GM10847 (cell line): ENCODE data around the gene PLEKHB2.

Experiments
- POLR2A ChIP-seq: IDR thresholded peaks from 2 replicates; pipeline ENCODE4 v1.6.1; 2011; ENCODE audit not compliant: insufficient read length; ENCODE audit errors: extremely low read depth

PLEKHB2 gene

GRCh38 chr2:131123192-131123591 is 18.1 kb downstream of the PLEKHB2 start:
- TF ChIP-seq POLR2A = no peak

- TF ChIP-seq POLR2A = no peak
These were observed 20.1 kb downstream of the PLEKHB2 start for GRCh38 chr2:131125195-131125757.

GRCh38 chr2:131126436-131126835 is 21.3 kb downstream of the PLEKHB2 start:
- no peak for TF ChIP-seq POLR2A

GRCh38 chr2:131127076-131127475 is 21.9 kb downstream of the PLEKHB2 start:
- no peak for TF ChIP-seq POLR2A

GRCh38 chr2:131127981-131128380 is 22.8 kb downstream of the PLEKHB2 start:
- TF ChIP-seq POLR2A = no peak

GRCh38 chr2:131130298-131130596 is 25.1 kb downstream of the PLEKHB2 start:
- TF ChIP-seq POLR2A = no peak

- TF ChIP-seq POLR2A = no peak
These were observed 27.6 kb downstream of the PLEKHB2 start for GRCh38 chr2:131132729-131133128.

- TF ChIP-seq POLR2A = no peak
These were observed 35.4 kb downstream of the PLEKHB2 start for GRCh38 chr2:131140581-131140980.

GRCh38 chr2:131142849-131143248 is 37.7 kb downstream of the PLEKHB2 start:
- no peak for TF ChIP-seq POLR2A

- no peak for TF ChIP-seq POLR2A
These were observed 38.7 kb downstream of the PLEKHB2 start for GRCh38 chr2:131143803-131144202.

GRCh38 chr2:131145040-131145439 is 39.9 kb downstream of the PLEKHB2 start:
- TF ChIP-seq POLR2A = no peak

GRCh38 chr2:131146231-131146630 is 41.1 kb downstream of the PLEKHB2 start:
- no peak for TF ChIP-seq POLR2A

- no peak for TF ChIP-seq POLR2A
These were observed 41.6 kb downstream of the PLEKHB2 start for GRCh38 chr2:131146749-131147148.

- TF ChIP-seq POLR2A = no peak
These were observed 43.3 kb downstream of the PLEKHB2 start for GRCh38 chr2:131148426-131148825.

GRCh38 chr2:131151398-131151797 is 46.3 kb downstream of the PLEKHB2 start:
- no peak for TF ChIP-seq POLR2A

- TF ChIP-seq POLR2A = no peak
These were observed 46.9 kb downstream of the PLEKHB2 start for GRCh38 chr2:131152074-131152473.

GRCh38 chr2:131153529-131153928 is 48.4 kb downstream of the PLEKHB2 start:
- TF ChIP-seq POLR2A = no peak

- no peak for TF ChIP-seq POLR2A
These were observed 49.0 kb downstream of the PLEKHB2 start for GRCh38 chr2:131154071-131154531.
